HEK293 (cell line): ENCODE results near the gene TMPRSS6.

ENCODE experiments used
- CTCF ChIA-PET: fragments of 350-600 bp; formaldehyde crosslinking; extraction: SDS; loops from one replicate; lab custom pipeline; 2021; ENCODE audit warnings: antibody characterized with exemption; lab: Yijun Ruan, JAX
- POLR2A ChIA-PET: fragments of 300-600 bp; formaldehyde crosslinking; extraction: SDS; loops from one replicate; lab custom pipeline; 2020; ENCODE audit warnings: antibody characterized with exemption, inconsistent platforms; lab: Yijun Ruan, JAX
- H3K27ac ChIP-seq: fragments of 200-500 bp; sonication (Bioruptor generic); 2 replicates; pipeline ENCODE4 v1.5.1; 2014; ENCODE audit warnings: low read depth, low read length, control low read depth, inconsistent platforms; ENCODE audit errors: extremely low read depth
- H3K36me3 ChIP-seq, 2 experiments: fragments of 200-500 bp in 1 of 2; sonication (Bioruptor generic) in 1 of 2; 1 replicate in 1 of 2; 2 replicates in 1 of 2; pipeline ENCODE4 v1.5.1; 2014 to 2017; ENCODE audit warnings: inconsistent platforms in 2 of 2, low read length in 2 of 2; ENCODE audit not compliant: control insufficient read depth in 2 of 2, insufficient read depth in 1 of 2
- H3K4me1 ChIP-seq: fragments of 200-500 bp; sonication (Bioruptor generic); 2 replicates; pipeline ENCODE4 v1.5.1; 2014; ENCODE audit warnings: mild to moderate bottlenecking, low read length, inconsistent platforms; ENCODE audit not compliant: control insufficient read depth, insufficient read depth
- H3K4me3 ChIP-seq: 2 replicates; pipeline ENCODE4 v1.5.1; 2011; ENCODE audit warnings: low read depth, mild to moderate bottlenecking, control low read depth, low read length, moderate library complexity
- H3K9me3 ChIP-seq: fragments of 200-500 bp; sonication (Bioruptor generic); 2 replicates; pipeline ENCODE4 v1.5.1; 2014; ENCODE audit warnings: low read depth, low read length, inconsistent platforms; ENCODE audit not compliant: control insufficient read depth, insufficient read depth
- FEZF1 ChIP-seq: fragments of 450-650 bp; formaldehyde crosslinking; IDR thresholded peaks from 2 replicates; pipeline ENCODE4 v1.5.1; 2016; ENCODE audit warnings: missing biosample characterization, missing genetic modification characterization
- IKZF3 ChIP-seq: fragments of 450-650 bp; IDR thresholded peaks from 2 replicates; pipeline ENCODE4 v1.5.0; 2018; ENCODE audit warnings: missing biosample characterization, mild to moderate bottlenecking, missing genetic modification characterization, moderate library complexity
- MZF1 ChIP-seq: fragments of 450-650 bp; formaldehyde crosslinking; IDR thresholded peaks from 2 replicates; pipeline ENCODE4 v1.5.1; 2017; ENCODE audit warnings: missing biosample characterization, missing genetic modification characterization, borderline replicate concordance
- SALL2 ChIP-seq: fragments of 450-650 bp; formaldehyde crosslinking; IDR thresholded peaks from 2 replicates; pipeline ENCODE4 v1.5.0; 2017; ENCODE audit warnings: missing biosample characterization, mild to moderate bottlenecking, missing genetic modification characterization, borderline replicate concordance
- ZBTB21 ChIP-seq: fragments of 450-650 bp; formaldehyde crosslinking; IDR thresholded peaks from 2 replicates; pipeline ENCODE4 v1.5.1; 2017; ENCODE audit warnings: missing biosample characterization, missing genetic modification characterization
- ZNF146 ChIP-seq: fragments of 450-650 bp; formaldehyde crosslinking; IDR thresholded peaks from 2 replicates; pipeline ENCODE4 v1.5.1; 2016; ENCODE audit warnings: missing biosample characterization, missing genetic modification characterization
- ZNF16 ChIP-seq: fragments of 450-650 bp; formaldehyde crosslinking; IDR thresholded peaks from 2 replicates; pipeline ENCODE4 v1.5.1; 2016; ENCODE audit warnings: low read depth, missing biosample characterization, missing genetic modification characterization
- ZNF221 ChIP-seq: fragments of 450-650 bp; formaldehyde crosslinking; IDR thresholded peaks from 2 replicates; pipeline ENCODE4 v1.5.1; 2017; ENCODE audit warnings: missing biosample characterization, missing genetic modification characterization, borderline replicate concordance
- ZNF394 ChIP-seq: fragments of 450-650 bp; formaldehyde crosslinking; IDR thresholded peaks from 2 replicates; pipeline ENCODE4 v1.5.1; 2016; ENCODE audit warnings: missing biosample characterization, missing genetic modification characterization, mild to moderate bottlenecking, moderate library complexity, borderline replicate concordance
- ZNF416 ChIP-seq: fragments of 450-650 bp; formaldehyde crosslinking; IDR thresholded peaks from 2 replicates; pipeline ENCODE4 v1.5.1; 2016; ENCODE audit warnings: missing biosample characterization, missing genetic modification characterization
- ZNF433 ChIP-seq: fragments of 450-650 bp; formaldehyde crosslinking; IDR thresholded peaks from 2 replicates; pipeline ENCODE4 v1.5.1; 2016; ENCODE audit warnings: missing biosample characterization, missing genetic modification characterization, low read depth
- ZSCAN23 ChIP-seq: fragments of 450-650 bp; formaldehyde crosslinking; IDR thresholded peaks from 2 replicates; pipeline ENCODE4 v1.5.1; 2016; ENCODE audit warnings: missing biosample characterization, missing genetic modification characterization
- TF ChIP-seq, protein P1 (sequence below): fragments of 450-650 bp; formaldehyde crosslinking; conservative IDR thresholded peaks from 2 replicates; pipeline ENCODE4 v1.5.1; 2016; ENCODE audit warnings: low read depth, missing biosample characterization, missing genetic modification characterization
- TF ChIP-seq, protein P2 (sequence below): fragments of 450-650 bp; formaldehyde crosslinking; IDR thresholded peaks from 2 replicates; pipeline ENCODE4 v1.5.1; 2017; ENCODE audit warnings: missing biosample characterization, missing genetic modification characterization
- TF ChIP-seq, protein P3 (sequence below): fragments of 450-650 bp; formaldehyde crosslinking; IDR thresholded peaks from 2 replicates; pipeline ENCODE4 v1.5.1; 2016; ENCODE audit warnings: missing biosample characterization, missing genetic modification characterization, borderline replicate concordance
- TF ChIP-seq, protein P4 (sequence below): fragments of 450-650 bp; formaldehyde crosslinking; IDR thresholded peaks from 2 replicates; pipeline ENCODE4 v1.5.1; 2017; ENCODE audit warnings: missing biosample characterization, missing genetic modification characterization
- TF ChIP-seq, protein P5 (sequence below): fragments of 450-650 bp; formaldehyde crosslinking; IDR thresholded peaks from 2 replicates; pipeline ENCODE4 v1.5.1; 2016; ENCODE audit warnings: missing biosample characterization, missing genetic modification characterization

Gene TMPRSS6

DNA sequence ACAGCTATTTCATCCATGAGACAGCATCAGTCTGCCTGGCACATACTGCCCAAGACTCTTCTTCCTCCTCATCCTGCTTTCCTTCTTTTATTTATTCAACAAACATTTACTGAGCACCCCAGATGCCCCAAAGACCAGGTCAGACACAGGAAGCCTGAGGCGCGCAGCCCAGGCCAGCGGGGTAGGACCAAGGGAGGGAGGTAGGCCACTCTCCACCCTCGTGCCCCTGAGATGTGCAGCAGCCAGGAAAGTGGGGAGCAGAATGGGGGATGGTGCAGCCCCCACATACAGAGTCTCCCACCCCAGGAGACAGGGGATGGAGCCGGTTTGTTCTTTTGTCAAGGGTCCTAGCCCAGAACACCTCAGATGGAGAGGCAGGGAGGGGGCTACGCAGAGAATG is 44.4 kb upstream of the TMPRSS6 start (continued):
- TF ChIP-seq, protein P1, sequence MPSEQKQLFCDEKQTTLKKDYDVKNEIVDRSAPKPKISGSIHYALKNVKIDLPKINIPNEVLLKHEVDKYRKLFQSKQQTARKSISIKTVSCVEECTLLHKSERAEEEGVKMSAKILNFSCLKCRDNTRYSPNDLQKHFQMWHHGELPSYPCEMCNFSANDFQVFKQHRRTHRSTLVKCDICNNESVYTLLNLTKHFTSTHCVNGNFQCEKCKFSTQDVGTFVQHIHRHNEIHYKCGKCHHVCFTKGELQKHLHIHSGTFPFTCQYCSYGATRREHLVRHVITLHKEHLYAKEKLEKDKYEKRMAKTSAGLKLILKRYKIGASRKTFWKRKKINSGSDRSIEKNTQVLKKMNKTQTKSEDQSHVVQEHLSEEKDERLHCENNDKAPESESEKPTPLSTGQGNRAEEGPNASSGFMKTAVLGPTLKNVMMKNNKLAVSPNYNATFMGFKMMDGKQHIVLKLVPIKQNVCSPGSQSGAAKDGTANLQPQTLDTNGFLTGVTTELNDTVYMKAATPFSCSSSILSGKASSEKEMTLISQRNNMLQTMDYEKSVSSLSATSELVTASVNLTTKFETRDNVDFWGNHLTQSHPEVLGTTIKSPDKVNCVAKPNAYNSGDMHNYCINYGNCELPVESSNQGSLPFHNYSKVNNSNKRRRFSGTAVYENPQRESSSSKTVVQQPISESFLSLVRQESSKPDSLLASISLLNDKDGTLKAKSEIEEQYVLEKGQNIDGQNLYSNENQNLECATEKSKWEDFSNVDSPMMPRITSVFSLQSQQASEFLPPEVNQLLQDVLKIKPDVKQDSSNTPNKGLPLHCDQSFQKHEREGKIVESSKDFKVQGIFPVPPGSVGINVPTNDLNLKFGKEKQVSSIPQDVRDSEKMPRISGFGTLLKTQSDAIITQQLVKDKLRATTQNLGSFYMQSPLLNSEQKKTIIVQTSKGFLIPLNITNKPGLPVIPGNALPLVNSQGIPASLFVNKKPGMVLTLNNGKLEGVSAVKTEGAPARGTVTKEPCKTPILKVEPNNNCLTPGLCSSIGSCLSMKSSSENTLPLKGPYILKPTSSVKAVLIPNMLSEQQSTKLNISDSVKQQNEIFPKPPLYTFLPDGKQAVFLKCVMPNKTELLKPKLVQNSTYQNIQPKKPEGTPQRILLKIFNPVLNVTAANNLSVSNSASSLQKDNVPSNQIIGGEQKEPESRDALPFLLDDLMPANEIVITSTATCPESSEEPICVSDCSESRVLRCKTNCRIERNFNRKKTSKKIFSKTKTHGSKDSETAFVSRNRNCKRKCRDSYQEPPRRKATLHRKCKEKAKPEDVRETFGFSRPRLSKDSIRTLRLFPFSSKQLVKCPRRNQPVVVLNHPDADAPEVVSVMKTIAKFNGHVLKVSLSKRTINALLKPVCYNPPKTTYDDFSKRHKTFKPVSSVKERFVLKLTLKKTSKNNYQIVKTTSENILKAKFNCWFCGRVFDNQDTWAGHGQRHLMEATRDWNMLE (tag by site-specific recombination) = no peak
- no peak for TF ChIP-seq MZF1 (tag by site-specific recombination)
- TF ChIP-seq, protein P2, sequence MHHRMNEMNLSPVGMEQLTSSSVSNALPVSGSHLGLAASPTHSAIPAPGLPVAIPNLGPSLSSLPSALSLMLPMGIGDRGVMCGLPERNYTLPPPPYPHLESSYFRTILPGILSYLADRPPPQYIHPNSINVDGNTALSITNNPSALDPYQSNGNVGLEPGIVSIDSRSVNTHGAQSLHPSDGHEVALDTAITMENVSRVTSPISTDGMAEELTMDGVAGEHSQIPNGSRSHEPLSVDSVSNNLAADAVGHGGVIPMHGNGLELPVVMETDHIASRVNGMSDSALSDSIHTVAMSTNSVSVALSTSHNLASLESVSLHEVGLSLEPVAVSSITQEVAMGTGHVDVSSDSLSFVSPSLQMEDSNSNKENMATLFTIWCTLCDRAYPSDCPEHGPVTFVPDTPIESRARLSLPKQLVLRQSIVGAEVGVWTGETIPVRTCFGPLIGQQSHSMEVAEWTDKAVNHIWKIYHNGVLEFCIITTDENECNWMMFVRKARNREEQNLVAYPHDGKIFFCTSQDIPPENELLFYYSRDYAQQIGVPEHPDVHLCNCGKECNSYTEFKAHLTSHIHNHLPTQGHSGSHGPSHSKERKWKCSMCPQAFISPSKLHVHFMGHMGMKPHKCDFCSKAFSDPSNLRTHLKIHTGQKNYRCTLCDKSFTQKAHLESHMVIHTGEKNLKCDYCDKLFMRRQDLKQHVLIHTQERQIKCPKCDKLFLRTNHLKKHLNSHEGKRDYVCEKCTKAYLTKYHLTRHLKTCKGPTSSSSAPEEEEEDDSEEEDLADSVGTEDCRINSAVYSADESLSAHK = no peak
- TF ChIP-seq, protein P3, sequence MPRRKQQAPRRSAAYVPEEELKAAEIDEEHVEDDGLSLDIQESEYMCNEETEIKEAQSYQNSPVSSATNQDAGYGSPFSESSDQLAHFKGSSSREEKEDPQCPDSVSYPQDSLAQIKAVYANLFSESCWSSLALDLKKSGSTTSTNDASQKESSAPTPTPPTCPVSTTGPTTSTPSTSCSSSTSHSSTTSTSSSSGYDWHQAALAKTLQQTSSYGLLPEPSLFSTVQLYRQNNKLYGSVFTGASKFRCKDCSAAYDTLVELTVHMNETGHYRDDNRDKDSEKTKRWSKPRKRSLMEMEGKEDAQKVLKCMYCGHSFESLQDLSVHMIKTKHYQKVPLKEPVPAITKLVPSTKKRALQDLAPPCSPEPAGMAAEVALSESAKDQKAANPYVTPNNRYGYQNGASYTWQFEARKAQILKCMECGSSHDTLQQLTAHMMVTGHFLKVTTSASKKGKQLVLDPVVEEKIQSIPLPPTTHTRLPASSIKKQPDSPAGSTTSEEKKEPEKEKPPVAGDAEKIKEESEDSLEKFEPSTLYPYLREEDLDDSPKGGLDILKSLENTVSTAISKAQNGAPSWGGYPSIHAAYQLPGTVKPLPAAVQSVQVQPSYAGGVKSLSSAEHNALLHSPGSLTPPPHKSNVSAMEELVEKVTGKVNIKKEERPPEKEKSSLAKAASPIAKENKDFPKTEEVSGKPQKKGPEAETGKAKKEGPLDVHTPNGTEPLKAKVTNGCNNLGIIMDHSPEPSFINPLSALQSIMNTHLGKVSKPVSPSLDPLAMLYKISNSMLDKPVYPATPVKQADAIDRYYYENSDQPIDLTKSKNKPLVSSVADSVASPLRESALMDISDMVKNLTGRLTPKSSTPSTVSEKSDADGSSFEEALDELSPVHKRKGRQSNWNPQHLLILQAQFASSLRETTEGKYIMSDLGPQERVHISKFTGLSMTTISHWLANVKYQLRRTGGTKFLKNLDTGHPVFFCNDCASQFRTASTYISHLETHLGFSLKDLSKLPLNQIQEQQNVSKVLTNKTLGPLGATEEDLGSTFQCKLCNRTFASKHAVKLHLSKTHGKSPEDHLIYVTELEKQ (tag by site-specific recombination) = no peak
- no peak for TF ChIP-seq ZNF394 (tag by site-specific recombination)

DNA sequence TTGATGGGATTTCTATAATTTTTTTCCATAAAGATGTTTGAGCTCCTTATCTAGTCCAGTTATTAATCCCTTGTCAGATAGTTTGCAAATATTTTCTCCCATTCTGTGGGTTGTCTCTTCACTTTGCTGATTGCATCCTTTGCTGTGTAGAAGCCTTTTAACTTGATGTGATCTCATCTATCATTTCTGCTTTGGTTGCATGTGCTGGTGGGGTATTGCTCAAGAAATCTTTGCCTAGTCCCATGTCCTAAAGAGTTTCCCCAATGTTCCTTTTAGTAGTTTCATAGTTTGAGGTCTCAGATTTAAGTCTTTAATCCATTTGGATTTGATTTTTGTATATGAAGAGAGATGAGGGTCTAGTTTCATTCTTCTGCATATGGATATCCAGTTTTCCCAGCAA is 41.9 kb upstream of the TMPRSS6 start:
- H3K27ac ChIP-seq = no peak overlapping the region
- no peak for TF ChIP-seq ZNF433
- TF ChIP-seq ZNF394 (tag by site-specific recombination) = no peak
- TF ChIP-seq ZNF146 (tag by site-specific recombination) = no peak
- TF ChIP-seq IKZF3 (tag by site-specific recombination) = no peak
- TF ChIP-seq, protein P4, sequence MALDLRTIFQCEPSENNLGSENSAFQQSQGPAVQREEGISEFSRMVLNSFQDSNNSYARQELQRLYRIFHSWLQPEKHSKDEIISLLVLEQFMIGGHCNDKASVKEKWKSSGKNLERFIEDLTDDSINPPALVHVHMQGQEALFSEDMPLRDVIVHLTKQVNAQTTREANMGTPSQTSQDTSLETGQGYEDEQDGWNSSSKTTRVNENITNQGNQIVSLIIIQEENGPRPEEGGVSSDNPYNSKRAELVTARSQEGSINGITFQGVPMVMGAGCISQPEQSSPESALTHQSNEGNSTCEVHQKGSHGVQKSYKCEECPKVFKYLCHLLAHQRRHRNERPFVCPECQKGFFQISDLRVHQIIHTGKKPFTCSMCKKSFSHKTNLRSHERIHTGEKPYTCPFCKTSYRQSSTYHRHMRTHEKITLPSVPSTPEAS (tag by site-specific recombination) = no peak
- no peak for TF ChIP-seq ZSCAN23 (tag by site-specific recombination)
- TF ChIP-seq ZNF416 (tag by site-specific recombination) = no peak
- no peak for TF ChIP-seq ZNF16
- TF ChIP-seq ZNF221 = no peak
- no peak for TF ChIP-seq SALL2 (tag by site-specific recombination)
- TF ChIP-seq, protein P5, sequence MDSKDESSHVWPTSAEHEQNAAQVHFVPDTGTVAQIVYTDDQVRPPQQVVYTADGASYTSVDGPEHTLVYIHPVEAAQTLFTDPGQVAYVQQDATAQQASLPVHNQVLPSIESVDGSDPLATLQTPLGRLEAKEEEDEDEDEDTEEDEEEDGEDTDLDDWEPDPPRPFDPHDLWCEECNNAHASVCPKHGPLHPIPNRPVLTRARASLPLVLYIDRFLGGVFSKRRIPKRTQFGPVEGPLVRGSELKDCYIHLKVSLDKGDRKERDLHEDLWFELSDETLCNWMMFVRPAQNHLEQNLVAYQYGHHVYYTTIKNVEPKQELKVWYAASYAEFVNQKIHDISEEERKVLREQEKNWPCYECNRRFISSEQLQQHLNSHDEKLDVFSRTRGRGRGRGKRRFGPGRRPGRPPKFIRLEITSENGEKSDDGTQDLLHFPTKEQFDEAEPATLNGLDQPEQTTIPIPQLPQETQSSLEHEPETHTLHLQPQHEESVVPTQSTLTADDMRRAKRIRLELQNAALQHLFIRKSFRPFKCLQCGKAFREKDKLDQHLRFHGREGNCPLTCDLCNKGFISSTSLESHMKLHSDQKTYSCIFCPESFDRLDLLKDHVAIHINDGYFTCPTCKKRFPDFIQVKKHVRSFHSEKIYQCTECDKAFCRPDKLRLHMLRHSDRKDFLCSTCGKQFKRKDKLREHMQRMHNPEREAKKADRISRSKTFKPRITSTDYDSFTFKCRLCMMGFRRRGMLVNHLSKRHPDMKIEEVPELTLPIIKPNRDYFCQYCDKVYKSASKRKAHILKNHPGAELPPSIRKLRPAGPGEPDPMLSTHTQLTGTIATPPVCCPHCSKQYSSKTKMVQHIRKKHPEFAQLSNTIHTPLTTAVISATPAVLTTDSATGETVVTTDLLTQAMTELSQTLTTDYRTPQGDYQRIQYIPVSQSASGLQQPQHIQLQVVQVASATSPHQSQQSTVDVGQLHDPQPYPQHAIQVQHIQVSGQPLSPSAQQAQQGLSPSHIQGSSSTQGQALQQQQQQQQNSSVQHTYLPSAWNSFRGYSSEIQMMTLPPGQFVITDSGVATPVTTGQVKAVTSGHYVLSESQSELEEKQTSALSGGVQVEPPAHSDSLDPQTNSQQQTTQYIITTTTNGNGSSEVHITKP = no peak
- TF ChIP-seq FEZF1 = no peak
- no peak for TF ChIP-seq ZBTB21
- H3K4me3 ChIP-seq = no peak overlapping the region
- no peaks in the 10 kb centered on the region for H3K36me3 ChIP-seq
- CTCF ChIA-PET = interaction anchor here (1.2 kb wide), 1 partner anchor 46 kb away, joined by 3 read pairs; no protein-coding TSS in a partner anchor
- POLR2A ChIA-PET = no interaction called here
- no peaks in the 10 kb centered on the region for H3K4me1 ChIP-seq
- no peaks in the 10 kb centered on the region for H3K9me3 ChIP-seq
